ENCODE data around the gene FOXP2.
"Not testable (repeated sequence)": the region's sequence is repeated elsewhere in the genome, so short reads cannot be mapped to it uniquely, and the experiment has no call there.

The FOXP2 gene

GRCh38 chr7:114478384-114478783 lies 63.8 kb downstream of the FOXP2 start:
- TF ChIP-seq CTCF (IDR thresholded peaks at IDR 0.05; ENCODE audit: low read depth, low read length) = no peak
- no peak for DNase-seq (ENCODE audit: extremely low read depth, low read depth)

- peak; percentile 5 for DNase-seq (ENCODE audit: extremely low read depth, low read depth)
These were observed 67.4 kb downstream of the FOXP2 start for GRCh38 chr7:114481999-114482398.

GRCh38 chr7:114484226-114484625 lies 69.6 kb downstream of the FOXP2 start:
- no peak for TF ChIP-seq CTCF (IDR thresholded peaks at IDR 0.05; ENCODE audit: low read depth, low read length)
- DNase-seq (ENCODE audit: extremely low read depth, low read depth) = no peak

More at GRCh38 chr7:114481999-114482398, 67.4 kb downstream of the FOXP2 start:
- no peak for TF ChIP-seq CTCF (IDR thresholded peaks at IDR 0.05; ENCODE audit: low read depth, low read length)

- no peak for DNase-seq (ENCODE audit: extremely low read depth, low read depth)
- TF ChIP-seq CTCF (IDR thresholded peaks at IDR 0.05; ENCODE audit: low read depth, low read length) = no peak
These were observed 72.6 kb downstream of the FOXP2 start for GRCh38 chr7:114487174-114487573.

- TF ChIP-seq CTCF (IDR thresholded peaks at IDR 0.05; ENCODE audit: low read depth, low read length) = no peak
- no peak for DNase-seq (ENCODE audit: extremely low read depth, low read depth)
These were observed 74.1 kb downstream of the FOXP2 start for GRCh38 chr7:114488696-114489095.

- DNase-seq (ENCODE audit: extremely low read depth, low read depth) = not testable (repeated sequence)
These were observed 82.9 kb downstream of the FOXP2 start for GRCh38 chr7:114497491-114497890.

GRCh38 chr7:114502454-114503254 lies 88.0 kb downstream of the FOXP2 start:
- DNase-seq (ENCODE audit: extremely low read depth, low read depth) = no peak
- TF ChIP-seq CTCF (IDR thresholded peaks at IDR 0.05; ENCODE audit: low read depth, low read length) = no peak

GRCh38 chr7:114504586-114504985 lies 90.0 kb downstream of the FOXP2 start:
- DNase-seq (ENCODE audit: extremely low read depth, low read depth) = no peak
- no peak for TF ChIP-seq CTCF (IDR thresholded peaks at IDR 0.05; ENCODE audit: low read depth, low read length)
